DND-41 (cell line): ENCODE data around the gene KIF18A.

Experiments used
- CTCF ChIP-seq: IDR thresholded peaks from 2 replicates; pipeline ENCODE4 v1.5.1; 2012; ENCODE audit warnings: borderline replicate concordance, low read length, moderate library complexity, mild to moderate bottlenecking; ENCODE audit not compliant: poor library complexity, severe bottlenecking; ENCODE audit errors: extremely low read depth
- EZH2 ChIP-seq: IDR thresholded peaks from 3 replicates; pipeline ENCODE4 v1.6.1; 2012; ENCODE audit warnings: borderline replicate concordance, low read depth, mild to moderate bottlenecking, moderate library complexity, low read length, inconsistent platforms; ENCODE audit not compliant: severe bottlenecking

- no peak for TF ChIP-seq CTCF
- TF ChIP-seq EZH2: no peak
Observed at GRCh38 chr11:28105869-28106268, 2.1 kb downstream of the KIF18A start.
